GM21390 (cell line): ENCODE data around the gene C1orf210.

ENCODE experiments used
- ATAC-seq: cut with Tn5 transposase; IDR thresholded peaks from one replicate; pipeline ENCODE4 v1.9.1; 2021; ENCODE audit not compliant: unreplicated experiment

Gene C1orf210

GRCh38 chr1:43285269-43285990, at the start of gene C1orf210:
Gene C1orf210, minus strand, starts transcription at chr1:43285581. Its CDS starts 2,311 bp downstream, at chr1:43283270.
- ATAC-seq = no peak

DNA sequence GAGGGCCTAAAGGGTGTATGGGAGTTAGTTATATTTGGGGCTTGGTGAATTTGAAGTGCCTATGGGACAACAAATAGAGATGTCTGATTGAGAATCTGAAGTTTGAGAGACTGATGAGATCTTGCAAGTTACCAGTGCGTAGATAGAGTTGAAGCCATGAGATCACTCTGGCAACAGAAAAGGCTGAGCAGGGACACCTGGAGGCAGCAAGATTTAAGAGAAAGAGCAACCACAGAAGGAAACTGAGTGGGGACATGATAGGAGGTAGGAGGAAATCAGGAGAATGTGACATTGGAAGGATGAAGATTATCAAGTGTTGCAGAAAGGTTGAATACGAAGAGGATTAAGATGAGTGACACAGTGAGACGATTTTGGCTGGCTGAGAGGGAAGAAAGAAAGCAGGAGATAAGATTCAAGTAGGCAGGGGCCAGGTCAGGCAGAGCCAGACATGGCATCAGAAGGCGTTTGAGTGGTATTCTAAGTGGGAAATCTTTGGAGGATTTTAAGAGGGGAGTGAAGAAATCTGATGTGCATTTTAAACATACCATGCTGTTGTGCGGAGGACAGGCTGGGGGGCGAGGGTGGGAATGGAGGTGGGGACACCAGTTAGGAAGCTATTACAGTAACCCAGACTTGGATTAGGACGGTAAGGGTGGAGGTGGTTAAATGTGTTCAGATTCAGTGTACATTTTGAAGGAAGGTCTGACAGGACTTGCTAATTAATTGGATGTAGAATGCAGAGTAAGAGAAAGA, 49.2 kb upstream of the C1orf210 start:
- no peak for ATAC-seq

GRCh38 chr1:43331688-43332087, 46.3 kb upstream of the C1orf210 start:
- no peak for ATAC-seq

GRCh38 chr1:43329995-43330751, 44.8 kb upstream of the C1orf210 start:
- no peak for ATAC-seq

GRCh38 chr1:43327549-43328292, 42.3 kb upstream of the C1orf210 start:
- ATAC-seq = no peak

DNA sequence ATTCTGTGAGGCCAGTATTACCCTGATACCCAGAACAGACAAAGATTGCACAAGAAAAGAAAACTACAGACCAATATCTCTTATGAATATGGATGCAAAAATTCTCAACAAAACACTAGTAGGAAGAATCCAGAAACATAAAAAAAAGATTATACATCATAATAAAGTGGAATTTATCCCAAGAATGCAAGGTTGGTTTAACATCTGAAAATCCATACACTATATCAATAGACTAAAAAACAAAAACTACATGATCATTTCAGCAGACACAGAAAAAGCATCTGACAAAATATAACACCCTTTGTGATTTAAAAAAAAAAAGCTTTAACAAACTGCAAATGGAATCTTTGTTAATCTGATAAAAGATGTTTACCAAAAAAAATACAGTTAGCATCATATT, 40.0 kb upstream of the C1orf210 start:
- no peak for ATAC-seq

DNA sequence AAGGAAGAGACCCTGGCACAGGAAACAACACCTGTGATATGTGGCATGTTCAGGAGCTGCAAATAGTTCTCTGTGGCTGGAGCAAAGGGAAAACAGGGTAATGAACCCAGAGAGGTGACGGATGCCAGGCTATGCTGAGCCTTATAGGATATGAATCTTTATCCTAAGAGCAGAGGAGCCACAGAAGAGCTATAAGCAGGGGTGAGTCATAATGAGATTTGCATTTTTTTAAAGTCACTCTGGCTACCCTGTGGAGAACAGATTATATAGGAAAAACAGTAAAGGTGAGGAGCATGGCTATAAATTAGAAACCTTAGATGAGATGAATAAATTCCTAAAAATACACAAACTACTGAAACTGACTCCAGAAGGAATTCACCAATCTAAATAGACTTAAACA, 39.4 kb upstream of the C1orf210 start:
- ATAC-seq = no peak

DNA sequence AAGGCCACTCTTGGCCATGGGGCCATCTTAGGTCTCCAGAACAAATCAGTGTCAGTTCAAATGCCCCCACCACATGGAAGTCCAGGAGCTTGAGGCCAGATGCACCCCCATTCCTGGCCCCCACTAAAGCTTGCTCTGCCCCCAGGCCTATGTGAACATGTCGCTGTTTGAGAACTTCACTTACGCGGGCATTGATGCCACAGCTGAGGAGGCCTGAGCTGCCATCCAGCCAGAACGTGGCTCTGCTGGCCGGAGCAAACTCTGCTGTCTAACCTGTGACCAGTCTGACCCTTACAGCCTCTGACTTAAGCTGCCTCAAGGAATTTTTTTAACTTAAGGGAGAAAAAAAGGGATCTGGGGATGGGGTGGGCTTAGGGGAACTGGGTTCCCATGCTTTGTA, 37.1 kb upstream of the C1orf210 start:
- ATAC-seq = no peak

DNA sequence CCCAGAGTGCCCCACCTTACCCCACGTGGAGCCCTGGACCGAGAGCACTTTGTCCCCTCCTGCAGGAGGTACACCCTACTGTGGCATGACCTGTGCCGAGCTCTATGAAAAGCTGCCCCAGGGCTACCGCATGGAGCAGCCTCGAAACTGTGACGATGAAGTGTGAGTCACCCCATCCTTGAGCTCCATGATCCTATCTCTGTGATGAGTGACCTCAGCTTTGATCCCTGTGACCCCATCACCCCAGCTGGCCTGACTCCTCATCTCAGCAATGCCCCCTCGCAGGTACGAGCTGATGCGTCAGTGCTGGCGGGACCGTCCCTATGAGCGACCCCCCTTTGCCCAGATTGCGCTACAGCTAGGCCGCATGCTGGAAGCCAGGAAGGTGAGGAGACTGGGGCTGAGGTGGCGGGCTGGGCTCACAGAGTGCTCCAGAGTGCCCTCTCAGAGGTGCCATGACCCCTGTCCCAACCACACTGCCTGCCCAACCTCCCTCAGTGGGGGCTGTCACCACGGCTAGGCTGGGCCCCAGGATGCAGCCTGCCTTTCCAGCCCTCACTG, 36.0 kb upstream of the C1orf210 start:
- ATAC-seq = no peak

DNA sequence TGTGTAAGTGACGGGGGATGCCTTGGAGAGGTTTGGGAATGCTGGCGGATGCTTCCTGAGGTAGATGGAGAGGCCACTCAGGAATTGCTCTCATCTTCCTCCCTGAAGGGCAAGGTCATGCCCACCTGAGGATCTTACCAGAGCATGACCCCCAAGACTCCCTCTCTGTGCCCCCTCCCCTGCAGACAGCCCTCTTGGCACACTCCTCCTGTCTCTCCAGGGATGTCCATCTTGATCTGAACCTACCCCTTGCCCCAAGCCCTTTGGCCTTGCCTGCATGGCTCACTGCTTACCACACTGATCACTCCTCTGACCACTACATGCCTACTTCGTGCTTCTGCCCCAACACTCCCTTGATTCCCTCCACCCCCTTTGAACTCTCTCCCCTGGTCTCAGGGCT, 34.4 kb upstream of the C1orf210 start:
- no peak for ATAC-seq

DNA sequence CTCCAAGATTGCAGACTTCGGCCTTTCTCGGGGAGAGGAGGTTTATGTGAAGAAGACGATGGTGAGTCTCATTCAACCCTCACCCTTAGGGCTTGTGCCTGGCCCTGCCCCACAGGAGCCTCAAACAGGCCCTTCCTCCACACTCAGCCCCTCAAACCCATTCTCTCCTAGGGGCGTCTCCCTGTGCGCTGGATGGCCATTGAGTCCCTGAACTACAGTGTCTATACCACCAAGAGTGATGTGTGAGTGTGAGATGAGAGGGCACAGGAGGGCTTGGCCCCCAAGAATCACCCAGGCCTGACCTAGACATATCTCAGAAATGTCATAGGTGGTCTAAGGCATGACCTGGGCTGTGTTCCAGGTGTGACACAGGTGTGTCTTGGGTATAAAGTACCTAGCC, 33.9 kb upstream of the C1orf210 start:
- no peak for ATAC-seq

GRCh38 chr1:43318831-43319230, 33.5 kb upstream of the C1orf210 start:
- ATAC-seq = no peak

- ATAC-seq = no peak
Observed at GRCh38 chr1:43317817-43318471, 32.6 kb upstream of the C1orf210 start.

DNA sequence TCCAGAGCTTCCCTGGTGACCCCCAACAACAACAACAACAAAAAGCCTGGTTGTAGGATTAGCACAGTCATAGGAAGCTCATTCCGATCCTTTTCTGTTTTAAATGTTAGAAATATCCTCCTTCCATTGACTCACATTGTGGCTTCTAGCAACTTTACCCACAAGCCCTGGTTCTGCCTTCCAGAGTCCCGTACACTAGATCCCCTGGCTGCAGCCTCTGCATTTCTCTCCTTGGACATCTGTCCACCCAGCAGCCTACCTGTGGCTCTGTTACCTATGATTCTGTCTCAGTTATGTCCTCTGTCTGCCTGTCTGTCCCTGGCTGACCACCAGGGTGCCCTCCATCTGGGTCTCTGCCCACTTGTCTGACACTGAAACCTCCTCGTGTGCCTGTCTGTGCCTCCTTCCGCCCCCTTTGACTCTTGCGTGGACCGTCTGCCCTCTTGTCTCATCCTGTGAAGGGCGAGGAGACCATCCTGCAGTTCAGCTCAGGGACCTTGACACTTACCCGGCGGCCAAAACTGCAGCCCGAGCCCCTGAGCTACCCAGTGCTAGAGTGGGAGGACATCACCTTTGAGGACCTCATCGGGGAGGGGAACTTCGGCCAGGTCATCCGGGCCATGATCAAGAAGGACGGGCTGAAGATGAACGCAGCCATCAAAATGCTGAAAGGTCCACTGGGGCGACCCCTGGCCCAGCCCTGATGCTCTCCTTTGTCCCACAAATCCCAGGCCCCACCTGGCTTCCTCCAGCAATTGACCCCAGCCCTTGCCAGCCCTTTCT, 31.5 kb upstream of the C1orf210 start:
- no peak for ATAC-seq

DNA sequence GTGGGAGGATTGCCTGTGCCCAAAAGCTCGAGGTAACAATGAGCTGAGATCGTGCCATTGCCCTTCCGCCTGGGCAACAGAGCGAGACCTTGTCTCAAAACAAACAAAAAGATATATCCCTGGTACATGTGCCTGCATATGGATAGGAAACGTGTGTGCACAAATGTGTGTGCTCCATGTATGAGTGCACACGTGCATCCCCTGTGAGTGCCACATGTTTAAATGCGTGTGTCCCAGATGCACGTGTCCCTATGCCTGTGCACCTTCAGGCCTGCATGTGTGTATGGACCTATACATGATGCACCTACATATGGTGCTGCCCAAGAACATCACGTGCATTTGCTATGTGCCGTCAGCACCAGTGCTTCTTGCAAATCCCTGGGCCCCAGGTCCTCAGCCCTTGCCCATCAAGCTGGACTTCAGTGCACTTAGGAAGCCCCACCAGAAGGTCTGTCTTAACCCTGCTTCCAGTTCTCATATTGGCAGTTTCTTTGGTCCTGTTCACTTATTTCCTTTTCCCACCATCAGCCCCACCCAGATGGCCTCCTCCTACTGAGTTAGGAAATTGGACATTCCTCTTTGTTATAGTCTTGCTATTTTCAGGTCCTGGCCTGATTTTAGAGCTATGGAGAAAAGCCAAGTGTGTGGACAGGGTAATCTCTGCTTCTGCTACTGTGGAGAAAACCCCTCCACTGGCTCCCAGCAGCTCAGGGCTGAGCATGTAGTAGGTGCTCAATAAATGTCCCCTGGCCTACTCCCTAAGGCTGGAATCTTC, 30.8 kb upstream of the C1orf210 start:
- no peak for ATAC-seq

- no peak for ATAC-seq
Observed at GRCh38 chr1:43315481-43315880, 30.1 kb upstream of the C1orf210 start.

GRCh38 chr1:43314233-43314632, 28.9 kb upstream of the C1orf210 start:
- ATAC-seq = no peak

GRCh38 chr1:43313771-43314170, 28.4 kb upstream of the C1orf210 start:
- ATAC-seq = no peak
